Endothelial cell of umbilical vein (primary cell): Measurements from ENCODE around the gene TSACC.

Source experiments
- CTCF ChIP-seq, 2 donors: IDR thresholded peaks; 1 replicate in 1 of 2; 2 replicates in 1 of 2; pipeline ENCODE4 v1.5.1; 2011; ENCODE audit warnings: low read length in 2 of 2, mild to moderate bottlenecking in 2 of 2, moderate library complexity in 2 of 2, control low read depth in 1 of 2, inconsistent platforms in 1 of 2, low read depth in 1 of 2; ENCODE audit not compliant: insufficient read depth in 1 of 2; ENCODE audit errors: extremely low read depth in 1 of 2
- EZH2 ChIP-seq: IDR thresholded peaks from 2 replicates; pipeline ENCODE4 v1.6.1; 2012; ENCODE audit warnings: borderline replicate concordance, low read depth, mild to moderate bottlenecking, moderate library complexity, low read length, inconsistent platforms; ENCODE audit not compliant: severe bottlenecking
- GATA2 ChIP-seq: IDR thresholded peaks from 2 replicates; pipeline ENCODE4 v1.7.0; 2011; ENCODE audit warnings: low read depth, mild to moderate bottlenecking, moderate library complexity, mixed read lengths, low read length; ENCODE audit not compliant: insufficient read length, insufficient read depth
- POLR2A ChIP-seq: IDR thresholded peaks from 2 replicates; pipeline ENCODE4 v1.6.1; 2012; ENCODE audit warnings: low read depth, mild to moderate bottlenecking, control low read depth, low read length
- POLR2AphosphoS5 ChIP-seq: IDR thresholded peaks from 2 replicates; pipeline ENCODE4 v1.6.1; 2012; ENCODE audit warnings: low read depth, mild to moderate bottlenecking, control low read depth, low read length, moderate library complexity; ENCODE audit not compliant: insufficient read depth
- TF ChIP-seq, protein P1 (sequence below): IDR thresholded peaks from 2 replicates; pipeline ENCODE4 v1.6.1; 2011; ENCODE audit not compliant: insufficient read depth, insufficient read length

GRCh38 chr1:156372265-156372586, 33.9 kb downstream of the TSACC start:
- TF ChIP-seq POLR2A (no peak), POLR2AphosphoS5 (no peak), CTCF (IDR thresholded peaks at IDR 0.05; ENCODE audit: extremely low read depth in 1 of 2, insufficient read depth in 1 of 2, low read depth in 1 of 2, low read length in 2 of 2) (no peak), EZH2 (no peak), GATA2 (no peak)
- TF ChIP-seq, protein P1, sequence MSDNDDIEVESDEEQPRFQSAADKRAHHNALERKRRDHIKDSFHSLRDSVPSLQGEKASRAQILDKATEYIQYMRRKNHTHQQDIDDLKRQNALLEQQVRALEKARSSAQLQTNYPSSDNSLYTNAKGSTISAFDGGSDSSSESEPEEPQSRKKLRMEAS, result no peak
